PFSK-1 (cell line): ENCODE measurements around the gene TTC9.

Experiments
- FOXP2 ChIP-seq: optimal IDR thresholded peaks from 2 replicates; pipeline ENCODE3; 2011; ENCODE audit warnings: borderline replicate concordance, control low read depth, inconsistent platforms; ENCODE audit not compliant: insufficient read depth; ENCODE audit errors: extremely low read length, extremely low read depth
- POLR2AphosphoS5 ChIP-seq: IDR thresholded peaks from 2 replicates; pipeline ENCODE4 v1.6.1; 2012; ENCODE audit warnings: low read depth, mild to moderate bottlenecking, control low read depth, low read length, moderate library complexity
- REST ChIP-seq, 2 experiments: IDR thresholded peaks; 2 replicates each; pipeline versions ENCODE4 v1.6.1 to v1.8.0; 2011 to 2012; ENCODE audit warnings: low read depth in 2 of 2, low read length in 2 of 2, control low read depth in 1 of 2, inconsistent platforms in 1 of 2, mild to moderate bottlenecking in 1 of 2, moderate library complexity in 1 of 2; ENCODE audit not compliant: insufficient read depth in 1 of 2
- SIN3A ChIP-seq: IDR thresholded peaks from 2 replicates; pipeline ENCODE4 v1.6.1; 2012; ENCODE audit warnings: mild to moderate bottlenecking, low read length, moderate library complexity, borderline replicate concordance; ENCODE audit not compliant: insufficient read depth
- TAF1 ChIP-seq: IDR thresholded peaks from 2 replicates; pipeline ENCODE4 v1.6.1; 2012; ENCODE audit warnings: low read length, control low read depth, borderline replicate concordance; ENCODE audit not compliant: insufficient read depth

The TTC9 gene

GRCh38 chr14:70671652-70672644, 30.2 kb downstream of the TTC9 start:
- TF ChIP-seq REST (IDR thresholded peaks at IDR 0.05; ENCODE audit: insufficient read depth in 1 of 2, low read depth in 2 of 2, low read length in 2 of 2) (no peak), POLR2AphosphoS5 (no peak), TAF1 (no peak), FOXP2 (no peak), SIN3A (no peak)

GRCh38 chr14:70677341-70677740, 35.6 kb downstream of the TTC9 start:
- TF ChIP-seq FOXP2 (no peak), REST (IDR thresholded peaks at IDR 0.05; ENCODE audit: insufficient read depth in 1 of 2, low read depth in 2 of 2, low read length in 2 of 2) (no peak), TAF1 (no peak), SIN3A (no peak), POLR2AphosphoS5 (no peak)

- TF ChIP-seq SIN3A (no peak), POLR2AphosphoS5 (no peak), TAF1 (no peak), REST (IDR thresholded peaks at IDR 0.05; ENCODE audit: insufficient read depth in 1 of 2, low read depth in 2 of 2, low read length in 2 of 2) (no peak), FOXP2 (no peak)
Measured at GRCh38 chr14:70680748-70681147, 39.0 kb downstream of the TTC9 start.

GRCh38 chr14:70683983-70684382, 42.3 kb downstream of the TTC9 start:
- no peak for TF ChIP-seq FOXP2
- no peak for TF ChIP-seq TAF1
- no peak for TF ChIP-seq REST (IDR thresholded peaks at IDR 0.05; ENCODE audit: insufficient read depth in 1 of 2, low read depth in 2 of 2, low read length in 2 of 2)
- no peak for TF ChIP-seq SIN3A
- TF ChIP-seq POLR2AphosphoS5 = no peak
